A673 (cell line): Measurements from ENCODE around the gene ADAMTS6. TPM values are rescaled to one million over a fixed set of nuclear protein-coding genes. Genes with fewer than 3 reads are reported as not detected.

Experiments
- BruUV-seq: library from RNA; stranded (reverse); fragments of 400-500 nt; replicated peaks from 2 replicates; lab custom pipeline; 2021; lab: Mats Ljungman, UMichigan
- CTCF ChIA-PET: fragments of 300-600 bp; sonication (Branson Sonifier 250); formaldehyde crosslinking; loops from one replicate; lab custom pipeline; 2022; ENCODE audit warnings: antibody characterized with exemption; lab: Charles Lee
- POLR2A ChIA-PET: fragments of 300-600 bp; sonication (Branson Sonifier 250); formaldehyde crosslinking; loops from one replicate; lab custom pipeline; 2022; ENCODE audit warnings: antibody characterized with exemption; ENCODE audit not compliant: low non-redundant PET; lab: Charles Lee
- DNase-seq: peaks from one replicate; pipeline ENCODE4 v3.0.0-alpha.2; 2015; ENCODE audit warnings: low spot score
- H3K27ac ChIP-seq: fragments of 200-600 bp; sonication (generic); 2 replicates; pipeline ENCODE4 v1.5.1; 2016; ENCODE audit warnings: mixed run types, low read depth, mild to moderate bottlenecking, mixed read lengths, antibody characterized with exemption, low read length; ENCODE audit not compliant: poor library complexity, severe bottlenecking
- H3K27me3 ChIP-seq: fragments of 200-600 bp; sonication (generic); replicated peaks from 2 replicates; pipeline ENCODE4 v1.6.1; 2017; ENCODE audit warnings: mixed run types, low read depth, mild to moderate bottlenecking, mixed read lengths, antibody characterized with exemption, low read length; ENCODE audit not compliant: insufficient read depth, poor library complexity
- H3K36me3 ChIP-seq: fragments of 200-600 bp; sonication (generic); 2 replicates; pipeline ENCODE4 v1.6.1; 2016; ENCODE audit warnings: mixed run types, mild to moderate bottlenecking, mixed read lengths, antibody characterized with exemption, low read length; ENCODE audit not compliant: insufficient read depth, poor library complexity, severe bottlenecking
- H3K4me1 ChIP-seq: fragments of 200-600 bp; sonication (generic); 2 replicates; pipeline ENCODE4 v1.6.1; 2017; ENCODE audit warnings: mixed run types, mild to moderate bottlenecking, mixed read lengths, antibody characterized with exemption, low read length; ENCODE audit not compliant: insufficient read depth, poor library complexity, severe bottlenecking
- H3K4me3 ChIP-seq: fragments of 200-600 bp; sonication (generic); 2 replicates; pipeline ENCODE4 v1.5.1; 2016; ENCODE audit warnings: low read depth, mixed run types, mild to moderate bottlenecking, mixed read lengths, low read length; ENCODE audit not compliant: poor library complexity, severe bottlenecking
- H3K9me3 ChIP-seq: fragments of 200-600 bp; sonication (generic); 2 replicates; pipeline ENCODE4 v1.6.1; 2016; ENCODE audit warnings: mixed run types, low read depth, mild to moderate bottlenecking, mixed read lengths, antibody characterized with exemption, low read length; ENCODE audit not compliant: poor library complexity, severe bottlenecking
- EZH2 ChIP-seq: fragments of 200-600 bp; sonication (generic); IDR thresholded peaks from 2 replicates; pipeline ENCODE4 v1.6.1; 2017; ENCODE audit warnings: borderline replicate concordance, low read depth, mild to moderate bottlenecking, mixed read lengths, antibody characterized with exemption, low read length; ENCODE audit not compliant: poor library complexity, severe bottlenecking
- intact Hi-C: fragments of 100-400 bp; cut with micrococcal nuclease; formaldehyde crosslinking; loops from one replicate; pipeline ENCODE4 v1.10.0; 2022; ENCODE audit not compliant: unreplicated experiment
- total RNA-seq: library from RNA; stranded (reverse); gene quantifications from 2 replicates; pipeline ENCODE4 v1.2.3, GENCODE V29; 2021
- TF ChIP-seq, protein P1 (sequence below): fragments of 300-800, 200-600 bp; sonication (generic); conservative IDR thresholded peaks from 2 replicates; pipeline ENCODE4 v1.5.1; 2017; ENCODE audit warnings: low read depth, mild to moderate bottlenecking, antibody characterized with exemption, low read length, moderate library complexity, mixed read lengths

The ADAMTS6 gene
- total RNA-seq, 1 experiment from 2014 or later: 2.6 TPM

GRCh38 chr5:65279603-65280002, 202.1 kb downstream of the ADAMTS6 start:
- ChIA-PET CTCF (no interaction called here), POLR2A (no interaction called here)
- Histone ChIP-seq H3K4me3 (no peak overlapping the region), H3K4me1 (no peaks in the 10 kb centered on the region), H3K27ac (no peak overlapping the region), H3K27me3 (no peaks in the 10 kb centered on the region), H3K9me3 (no peaks in the 10 kb centered on the region), H3K36me3 (no peaks in the 10 kb centered on the region)
- intact Hi-C loops: no loop called here
- TF ChIP-seq, protein P1, sequence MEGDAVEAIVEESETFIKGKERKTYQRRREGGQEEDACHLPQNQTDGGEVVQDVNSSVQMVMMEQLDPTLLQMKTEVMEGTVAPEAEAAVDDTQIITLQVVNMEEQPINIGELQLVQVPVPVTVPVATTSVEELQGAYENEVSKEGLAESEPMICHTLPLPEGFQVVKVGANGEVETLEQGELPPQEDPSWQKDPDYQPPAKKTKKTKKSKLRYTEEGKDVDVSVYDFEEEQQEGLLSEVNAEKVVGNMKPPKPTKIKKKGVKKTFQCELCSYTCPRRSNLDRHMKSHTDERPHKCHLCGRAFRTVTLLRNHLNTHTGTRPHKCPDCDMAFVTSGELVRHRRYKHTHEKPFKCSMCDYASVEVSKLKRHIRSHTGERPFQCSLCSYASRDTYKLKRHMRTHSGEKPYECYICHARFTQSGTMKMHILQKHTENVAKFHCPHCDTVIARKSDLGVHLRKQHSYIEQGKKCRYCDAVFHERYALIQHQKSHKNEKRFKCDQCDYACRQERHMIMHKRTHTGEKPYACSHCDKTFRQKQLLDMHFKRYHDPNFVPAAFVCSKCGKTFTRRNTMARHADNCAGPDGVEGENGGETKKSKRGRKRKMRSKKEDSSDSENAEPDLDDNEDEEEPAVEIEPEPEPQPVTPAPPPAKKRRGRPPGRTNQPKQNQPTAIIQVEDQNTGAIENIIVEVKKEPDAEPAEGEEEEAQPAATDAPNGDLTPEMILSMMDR: no peak
- no peak for TF ChIP-seq EZH2
- no peak for DNase-seq
- BruUV-seq: no TSS peak

- no TSS peak for BruUV-seq
- no peak for DNase-seq
- POLR2A ChIA-PET: no interaction called here
- H3K27ac ChIP-seq: no peak overlapping the region
- CTCF ChIA-PET: no interaction called here
- no peaks in the 10 kb centered on the region for H3K27me3 ChIP-seq
- no peak for TF ChIP-seq EZH2
- TF ChIP-seq, protein P1: no peak
- H3K4me3 ChIP-seq: no peak overlapping the region
- H3K4me1 ChIP-seq: no peaks in the 10 kb centered on the region
- no peaks in the 10 kb centered on the region for H3K9me3 ChIP-seq
- intact Hi-C loops: no loop called here
- H3K36me3 ChIP-seq: no peaks in the 10 kb centered on the region
Measured at GRCh38 chr5:65276178-65276890, 205.4 kb downstream of the ADAMTS6 start.

- no TSS peak for BruUV-seq
- Histone ChIP-seq H3K4me1 (no peaks in the 10 kb centered on the region), H3K27me3 (no peaks in the 10 kb centered on the region), H3K4me3 (no peak overlapping the region), H3K9me3 (no peaks in the 10 kb centered on the region), H3K27ac (no peak overlapping the region), H3K36me3 (no peaks in the 10 kb centered on the region)
- ChIA-PET CTCF (no interaction called here), POLR2A (no interaction called here)
- no peak for DNase-seq
- intact Hi-C loops: no loop called here
- no peak for TF ChIP-seq EZH2
Measured at GRCh38 chr5:65271906-65272305, 209.8 kb downstream of the ADAMTS6 start.

- Histone ChIP-seq H3K4me1 (no peaks in the 10 kb centered on the region), H3K27ac (no peak overlapping the region), H3K4me3 (no peak overlapping the region), H3K36me3 (no peaks in the 10 kb centered on the region), H3K27me3 (no peaks in the 10 kb centered on the region), H3K9me3 (no peaks in the 10 kb centered on the region)
- DNase-seq: no peak
- CTCF ChIA-PET: no interaction called here
- TF ChIP-seq, protein P1: no peak
- TF ChIP-seq EZH2: no peak
- no TSS peak for BruUV-seq
- POLR2A ChIA-PET: no interaction called here
- intact Hi-C loops: no loop called here
Measured at GRCh38 chr5:65268525-65268924, 213.2 kb downstream of the ADAMTS6 start.
